Stimulated activated CD4-positive, alpha-beta T cell treated with anti-CD3 and anti-CD28 coated beads, Interleukin-1b, Interleukin-23, amount 100 ng/mL, for 4 hours (primary cell): Measurements from ENCODE around the gene RAD51B.

ENCODE experiments used
- DNase-seq, 2 donors: peaks; one replicate each; pipeline ENCODE4 v3.0.0-alpha.2; 2020; ENCODE audit warnings: low read depth in 2 of 2

RAD51B gene

GRCh38 chr14:68459480-68460136 lies 640.0 kb downstream of the RAD51B start:
- no peak for DNase-seq

DNA sequence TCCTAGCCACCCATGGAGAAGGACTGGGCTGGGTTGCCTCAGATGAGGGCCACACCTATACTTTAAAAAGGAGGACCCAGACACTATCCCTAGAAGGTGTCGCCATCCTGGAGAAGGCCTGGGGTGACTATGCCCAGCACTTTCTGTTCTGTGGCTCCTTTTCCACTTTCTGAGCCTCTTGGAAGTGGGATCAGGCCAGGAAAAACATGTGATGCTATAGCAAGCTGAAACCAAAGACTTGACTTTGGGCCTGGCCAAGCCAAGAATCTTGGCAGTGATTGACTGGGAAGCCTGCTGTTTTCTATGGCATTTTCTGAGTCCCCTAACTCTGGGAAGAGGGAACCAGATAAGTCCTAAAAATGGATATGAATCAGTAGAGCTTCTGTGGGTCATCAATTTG lies 641.0 kb downstream of the RAD51B start:
- DNase-seq: no peak

DNA sequence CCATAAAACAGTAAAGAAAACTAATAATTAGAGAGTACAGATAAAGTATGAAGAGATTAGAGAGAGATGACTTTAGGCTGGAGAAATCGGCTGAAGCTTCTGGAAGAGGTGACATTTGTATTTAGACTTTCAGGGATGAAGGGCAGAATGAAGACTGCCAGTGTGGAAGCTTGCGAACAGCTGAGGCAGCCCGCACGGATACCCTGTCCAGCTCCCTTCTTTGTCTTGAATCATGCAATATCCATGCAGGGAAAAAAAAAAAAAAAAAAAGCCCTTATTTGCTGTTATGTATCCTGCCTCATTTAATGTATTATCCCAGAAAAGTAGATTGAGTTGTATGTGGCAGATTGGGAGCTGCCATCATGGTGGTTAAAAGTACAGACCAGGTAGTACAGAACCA lies 641.5 kb downstream of the RAD51B start:
- DNase-seq: no peak

- no peak for DNase-seq
Measured at GRCh38 chr14:68462683-68463082, 643.1 kb downstream of the RAD51B start.

DNA sequence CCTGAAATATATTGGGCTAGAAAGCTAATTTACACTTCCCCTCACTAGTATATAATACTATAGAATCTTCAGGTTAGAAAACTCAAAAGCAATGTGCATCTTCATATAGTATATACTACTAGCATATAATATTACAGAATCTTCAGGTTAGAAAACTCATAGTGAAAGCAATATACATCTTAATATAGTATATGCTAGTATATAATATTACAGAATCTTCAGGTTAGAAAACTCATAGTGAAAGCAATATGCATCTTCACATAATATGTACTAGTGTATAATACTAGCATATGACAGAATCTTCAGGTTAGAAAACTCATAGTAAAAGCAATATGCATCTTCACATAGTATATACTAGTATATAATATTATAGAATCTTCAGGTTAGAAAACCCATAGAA lies 643.7 kb downstream of the RAD51B start:
- no peak for DNase-seq

DNA sequence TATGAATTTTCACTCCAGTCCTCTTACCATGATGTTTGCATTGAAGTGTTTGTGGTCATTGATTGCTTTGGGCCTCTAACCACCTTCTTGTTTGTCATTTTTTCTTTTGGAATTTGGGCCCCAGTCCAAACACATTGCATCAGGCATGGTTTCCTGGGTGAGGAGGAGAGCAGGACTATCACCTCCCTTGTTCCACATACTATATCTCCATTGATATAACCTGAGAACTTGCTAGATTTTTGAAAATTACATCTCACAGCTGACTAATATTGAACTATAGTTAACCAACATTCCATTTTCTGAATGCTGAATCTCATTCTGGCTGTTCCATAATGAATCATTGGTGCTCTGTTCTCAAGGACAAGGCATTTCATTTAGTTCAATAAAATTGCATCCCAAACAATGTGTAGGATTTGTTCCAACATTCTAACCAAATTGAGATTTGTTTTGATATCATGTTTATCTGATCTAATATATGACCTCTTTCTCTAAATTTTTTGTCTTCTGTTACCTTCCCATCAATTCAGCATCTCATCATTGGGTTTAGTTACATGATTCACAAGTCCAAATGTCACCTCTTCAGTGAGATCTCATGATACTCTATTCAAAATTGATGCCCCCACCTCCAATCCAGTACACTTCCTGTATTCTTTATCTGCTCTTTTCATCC lies 644.3 kb downstream of the RAD51B start:
- no peak for DNase-seq

DNA sequence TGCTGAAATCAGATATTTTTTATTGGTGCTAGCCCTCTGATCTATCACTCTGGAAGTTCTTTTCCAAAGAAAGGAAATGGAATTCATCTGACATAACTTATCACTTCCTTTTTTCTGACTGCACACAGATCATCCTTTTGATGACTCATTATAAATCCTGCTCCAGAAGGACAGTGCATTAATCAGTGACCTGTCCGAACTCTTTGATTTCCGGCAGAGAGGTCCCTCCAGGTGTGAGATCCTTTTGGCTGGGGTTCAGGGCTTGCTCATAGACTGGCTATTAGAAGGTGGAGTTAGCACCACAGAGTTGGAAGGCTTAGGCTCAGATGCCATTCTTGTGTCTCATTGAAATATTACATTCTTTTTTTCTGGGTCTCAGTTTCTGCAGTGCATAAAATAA lies 645.1 kb downstream of the RAD51B start:
- DNase-seq: no peak

- no peak for DNase-seq
Measured at GRCh38 chr14:68466491-68466977, 647.0 kb downstream of the RAD51B start.

DNA sequence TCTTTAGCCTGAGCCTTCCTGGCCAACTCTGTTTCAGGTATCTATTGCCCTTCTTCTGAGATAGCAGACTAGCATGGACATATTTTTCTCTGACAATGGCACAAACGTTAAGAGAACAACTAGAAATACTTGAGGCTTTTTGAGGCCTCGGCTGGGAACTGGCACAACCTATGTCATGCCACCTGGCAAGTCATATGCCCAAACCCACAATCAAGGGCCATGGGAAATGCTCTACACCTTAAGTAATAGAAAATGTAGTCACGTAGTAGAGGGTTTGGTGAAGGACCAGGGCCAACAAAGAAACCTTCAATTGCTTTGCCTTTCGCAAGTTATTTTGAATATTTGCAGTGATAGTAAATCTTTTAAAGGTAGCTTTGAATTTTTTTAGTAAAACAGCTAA lies 647.8 kb downstream of the RAD51B start:
- no peak for DNase-seq

- DNase-seq: peak in 1 of 2 donors; percentile 15
Measured at GRCh38 chr14:68468437-68469207, 649.0 kb downstream of the RAD51B start.

DNA sequence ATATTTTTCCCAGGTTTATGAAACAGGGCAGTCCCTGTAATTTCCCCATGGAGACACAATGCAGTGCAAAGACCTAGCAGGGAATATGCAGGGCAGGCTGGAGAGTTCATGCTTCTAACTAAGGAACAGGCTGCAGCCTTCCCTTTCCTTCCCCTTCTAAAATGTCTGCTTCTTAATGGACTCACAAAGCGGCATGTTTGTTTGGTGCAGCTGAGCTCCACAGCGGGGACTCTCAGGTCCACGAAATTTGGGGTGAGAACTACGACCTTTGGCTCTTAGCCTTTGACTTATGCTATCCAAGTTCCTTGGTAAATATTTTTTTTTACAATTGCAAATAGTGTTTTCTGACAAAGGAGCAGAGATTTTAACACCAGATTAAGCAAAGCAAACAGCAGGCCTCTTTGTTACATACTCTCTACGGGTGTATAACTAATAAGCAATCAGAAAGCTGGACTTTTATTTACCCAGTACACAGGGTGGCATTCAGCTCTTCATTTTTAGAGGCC lies 649.7 kb downstream of the RAD51B start:
- DNase-seq: no peak

GRCh38 chr14:68470361-68470760 lies 650.8 kb downstream of the RAD51B start:
- DNase-seq: no peak

GRCh38 chr14:68471029-68471963 lies 651.7 kb downstream of the RAD51B start:
- no peak for DNase-seq

DNA sequence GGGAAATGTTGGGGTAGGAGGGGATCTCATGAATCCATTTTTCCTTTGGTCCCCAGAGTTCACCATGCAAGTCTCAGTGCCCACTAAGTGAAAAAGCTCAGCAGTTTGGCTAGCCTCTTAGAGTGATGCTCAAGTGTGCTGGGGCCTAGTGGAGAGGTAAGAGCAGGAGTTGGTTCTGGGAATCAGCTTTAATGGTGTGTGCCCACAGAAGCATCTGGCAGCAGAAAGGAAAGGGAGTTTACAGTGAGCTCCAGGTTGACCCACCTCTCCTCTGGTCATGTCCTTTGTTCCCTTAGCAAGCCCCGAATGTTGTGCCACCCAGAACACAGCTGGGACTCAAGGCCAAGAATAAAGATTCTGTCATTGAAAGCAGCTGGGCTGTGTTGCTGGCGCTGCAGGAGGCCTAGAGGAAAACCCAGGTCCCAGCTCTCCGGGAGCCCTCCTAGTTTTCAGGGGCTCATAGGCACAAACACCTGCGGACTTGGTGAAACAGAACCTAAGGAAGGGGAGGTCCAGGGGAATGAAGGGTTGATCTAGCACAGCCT lies 652.5 kb downstream of the RAD51B start:
- DNase-seq: no peak

DNA sequence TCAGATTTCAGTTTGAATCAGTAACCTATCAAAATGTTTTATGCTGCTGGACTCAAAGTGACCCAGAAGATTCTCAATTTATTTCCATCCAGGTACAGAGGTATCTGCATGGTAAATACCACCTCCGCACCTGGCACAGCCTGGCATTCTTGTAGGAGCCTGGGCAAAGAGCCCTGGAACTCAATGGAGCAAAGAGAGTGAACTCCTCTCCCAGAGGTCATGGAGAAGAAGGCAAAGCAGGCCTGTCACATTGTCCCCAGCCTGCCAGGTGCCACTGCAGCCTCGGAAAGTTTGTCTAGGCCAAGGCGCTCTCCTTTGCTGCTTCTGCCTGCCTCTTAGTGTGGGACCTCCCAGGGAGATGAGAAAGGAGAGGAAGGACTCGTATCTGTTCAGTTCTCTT lies 653.5 kb downstream of the RAD51B start:
- DNase-seq: no peak

DNA sequence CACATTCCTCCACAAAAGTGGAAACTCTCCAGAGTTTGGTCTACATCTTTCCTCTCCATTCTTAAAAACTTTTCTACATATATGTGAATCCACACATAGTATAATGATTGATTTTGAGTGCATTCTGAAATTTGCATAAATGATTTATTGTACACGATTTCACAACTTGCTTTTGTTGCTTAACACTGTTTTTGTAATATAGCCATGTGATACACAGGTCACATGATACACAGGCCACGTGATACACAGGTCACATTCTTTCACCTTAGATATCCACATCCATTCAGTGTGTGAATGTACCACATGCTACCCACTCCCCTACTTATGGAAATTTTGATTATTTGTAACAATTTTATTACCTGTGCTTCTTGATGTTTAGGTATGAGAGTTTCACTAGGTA lies 654.2 kb downstream of the RAD51B start:
- DNase-seq: no peak

GRCh38 chr14:68474741-68475140 lies 655.2 kb downstream of the RAD51B start:
- DNase-seq: no peak

DNA sequence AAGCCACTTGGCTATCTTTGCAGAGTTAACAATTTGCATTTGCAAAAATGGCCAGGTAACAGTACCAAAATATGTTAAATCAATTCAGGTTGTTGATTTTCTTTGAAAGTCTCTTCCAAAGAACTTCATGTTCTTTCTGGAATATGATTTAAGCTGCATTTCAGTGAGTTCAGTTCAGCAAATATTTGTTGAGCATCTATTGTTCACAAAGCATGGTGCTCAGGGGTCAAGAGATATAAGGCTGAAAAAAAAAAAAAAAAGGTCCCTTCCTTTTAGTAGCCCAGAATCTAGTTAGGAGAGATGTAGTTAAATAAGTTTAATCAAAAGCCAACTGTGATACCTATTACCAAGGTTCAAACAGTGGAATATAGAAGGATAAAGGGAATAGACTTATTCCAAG lies 656.2 kb downstream of the RAD51B start:
- DNase-seq: no peak

DNA sequence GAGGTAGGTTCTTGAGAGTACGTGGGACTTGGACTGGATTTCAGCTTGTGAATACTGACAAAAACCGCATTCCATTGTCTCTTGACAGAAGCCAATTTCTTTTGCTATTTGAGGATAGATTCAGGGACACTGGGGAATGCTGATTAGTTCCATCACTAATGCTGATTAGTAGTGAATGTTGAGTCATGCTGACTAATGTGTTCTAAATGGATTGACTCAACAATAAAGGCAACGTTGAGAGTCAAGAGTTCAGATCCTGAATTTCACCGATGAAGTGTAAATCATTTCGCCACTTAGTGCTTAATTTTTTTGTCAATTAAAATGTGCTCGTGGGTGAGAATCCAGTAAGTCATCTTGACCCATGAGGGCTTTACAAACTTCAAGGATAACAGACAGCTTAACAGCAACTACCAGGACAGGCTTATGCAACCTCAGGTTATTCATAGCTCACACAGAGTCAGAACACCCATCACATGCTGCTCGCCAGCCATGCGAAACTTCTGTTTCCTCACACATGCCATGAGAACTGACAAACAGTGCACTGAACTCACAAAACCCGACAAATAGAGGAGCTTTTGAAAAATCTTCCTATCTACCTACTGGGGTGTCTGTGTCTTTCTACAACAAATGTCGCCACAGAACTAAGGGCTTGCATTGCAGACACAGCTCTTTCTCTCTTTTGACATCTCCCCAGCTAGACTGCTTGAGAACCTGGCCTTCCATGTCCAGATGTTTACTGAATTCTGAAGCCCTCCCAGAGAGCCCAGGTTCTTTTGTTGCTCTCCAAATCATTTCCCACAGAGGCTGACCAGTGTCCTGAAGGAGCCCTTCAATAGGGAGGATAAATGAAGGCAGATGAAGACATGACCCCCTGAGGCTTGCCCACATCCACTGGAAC lies 656.9 kb downstream of the RAD51B start:
- no peak for DNase-seq

- DNase-seq: no peak
Measured at GRCh38 chr14:68477110-68477455, 657.5 kb downstream of the RAD51B start.
